OCI-LY3 (cell line): ENCODE data around the gene TMEM106C.

ENCODE experiments used
- CTCF ChIP-seq: fragments of 200-600, 300-600 bp; sonication (generic); IDR thresholded peaks from 2 replicates; pipeline ENCODE4 v1.5.1; 2014; ENCODE audit warnings: antibody characterized with exemption, low read length, low read depth
- EZH2phosphoT487 ChIP-seq: fragments of 200-600 bp; shearing (Covaris generic); IDR thresholded peaks from 2 replicates; pipeline ENCODE4 v1.6.1; 2018; ENCODE audit warnings: antibody characterized with exemption, mixed run types, low read depth

GRCh38 chr12:48008950-48009349 lies 45.6 kb downstream of the TMEM106C start:
- no peak for TF ChIP-seq CTCF
- no peak for TF ChIP-seq EZH2phosphoT487
